ENCODE data around the gene VILL. TPM values are rescaled to one million over a fixed set of nuclear protein-coding genes. Genes with fewer than 3 reads are reported as not detected.
"Not testable (repeated sequence)": the region's sequence is repeated elsewhere in the genome, so short reads cannot be mapped to it uniquely, and the experiment has no call there.

VILL gene
- total and polyA plus RNA-seq, 12 donors, result 1.7 to 18.0 (median 7.3) TPM

DNA sequence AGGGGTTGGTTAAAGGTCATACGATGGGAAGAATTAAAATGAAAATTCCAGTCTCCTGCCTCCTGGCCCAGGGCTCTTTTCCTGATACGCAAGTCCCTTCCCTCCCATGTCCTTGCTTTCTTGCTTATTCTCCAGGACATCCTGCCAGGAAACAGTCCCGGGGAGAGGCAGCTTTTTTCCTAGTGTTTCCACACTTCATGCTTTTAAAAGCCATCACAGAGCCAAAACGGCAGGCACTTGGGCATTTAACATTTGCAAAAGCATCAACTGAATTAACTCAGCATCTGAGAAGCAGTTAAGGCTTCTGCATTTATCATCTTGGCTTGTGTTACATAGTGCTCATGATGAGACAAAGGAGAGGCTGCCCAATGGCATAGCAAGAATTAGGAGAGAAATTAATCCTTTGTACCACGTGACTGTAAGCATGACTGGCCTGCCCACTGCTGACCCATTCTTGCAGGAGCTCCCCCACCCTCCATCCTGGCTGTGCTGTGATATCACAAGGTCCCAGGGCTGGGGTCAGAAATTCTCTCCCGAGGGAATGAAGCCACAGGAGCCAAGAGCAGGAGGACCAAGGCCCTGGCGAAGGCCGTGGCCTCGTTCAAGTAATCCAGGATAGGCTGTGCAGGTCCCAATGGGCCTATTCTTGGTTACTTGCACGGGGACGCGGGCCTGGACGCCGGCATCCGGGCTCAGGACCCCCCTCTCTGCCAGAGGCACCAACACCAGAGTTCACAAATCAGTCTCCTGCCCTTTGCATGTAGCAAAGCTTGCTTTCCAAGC, 21.6 kb upstream of the VILL start:
- Histone ChIP-seq H3K4me1 (replicated peaks in 1 of 2) (no peaks in the 10 kb centered on the region), H3K9me3 (replicated peaks in 1 of 3) (no peaks in the 10 kb centered on the region), H3K36me3 (replicated peaks in 1 of 2) (no peaks in the 10 kb centered on the region), H3K27me3 (no peaks in the 10 kb centered on the region), H3K27ac (no peak overlapping the region), H3K4me3 (no peak overlapping the region)
- DNase-seq, result no peak
- 78 to 84% (median 82%) methylated on average over 13 to 15 of the region's 15 CpGs for WGBS, 4 donors
- intact Hi-C loops (cut with DNase I), result no loop called here
- TF ChIP-seq, protein P1, sequence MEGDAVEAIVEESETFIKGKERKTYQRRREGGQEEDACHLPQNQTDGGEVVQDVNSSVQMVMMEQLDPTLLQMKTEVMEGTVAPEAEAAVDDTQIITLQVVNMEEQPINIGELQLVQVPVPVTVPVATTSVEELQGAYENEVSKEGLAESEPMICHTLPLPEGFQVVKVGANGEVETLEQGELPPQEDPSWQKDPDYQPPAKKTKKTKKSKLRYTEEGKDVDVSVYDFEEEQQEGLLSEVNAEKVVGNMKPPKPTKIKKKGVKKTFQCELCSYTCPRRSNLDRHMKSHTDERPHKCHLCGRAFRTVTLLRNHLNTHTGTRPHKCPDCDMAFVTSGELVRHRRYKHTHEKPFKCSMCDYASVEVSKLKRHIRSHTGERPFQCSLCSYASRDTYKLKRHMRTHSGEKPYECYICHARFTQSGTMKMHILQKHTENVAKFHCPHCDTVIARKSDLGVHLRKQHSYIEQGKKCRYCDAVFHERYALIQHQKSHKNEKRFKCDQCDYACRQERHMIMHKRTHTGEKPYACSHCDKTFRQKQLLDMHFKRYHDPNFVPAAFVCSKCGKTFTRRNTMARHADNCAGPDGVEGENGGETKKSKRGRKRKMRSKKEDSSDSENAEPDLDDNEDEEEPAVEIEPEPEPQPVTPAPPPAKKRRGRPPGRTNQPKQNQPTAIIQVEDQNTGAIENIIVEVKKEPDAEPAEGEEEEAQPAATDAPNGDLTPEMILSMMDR (IDR thresholded peaks at IDR 0.05), result no peak
- TF ChIP-seq POLR2A (IDR thresholded peaks at IDR 0.05), result no peak

DNA sequence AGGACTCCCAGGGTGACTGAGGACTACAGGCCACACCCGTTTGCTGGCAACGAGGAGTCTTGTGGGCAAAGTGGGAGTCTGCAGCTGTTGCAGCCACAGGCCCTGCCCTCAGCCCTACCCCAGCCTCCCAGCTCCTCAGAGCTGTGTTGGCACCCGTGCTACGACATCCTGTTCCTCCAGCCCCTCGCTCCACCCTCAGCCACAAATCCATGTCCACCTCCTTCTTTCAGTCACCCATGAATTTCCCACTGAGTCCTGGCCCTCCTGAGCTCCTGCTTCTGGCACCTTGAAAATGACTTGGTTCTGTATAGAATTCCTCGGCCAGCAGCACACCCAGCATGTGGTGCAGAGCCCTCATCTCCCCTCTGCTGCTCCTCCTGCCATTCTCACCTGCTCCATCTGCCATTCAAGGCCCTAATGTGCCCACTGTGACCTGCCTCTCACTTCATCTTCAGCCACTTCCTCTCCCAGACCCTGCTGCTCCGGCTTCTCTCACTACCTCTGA, 20.9 kb upstream of the VILL start:
- Histone ChIP-seq H3K27ac (no peak overlapping the region), H3K4me1 (replicated peaks in 1 of 2) (no peaks in the 10 kb centered on the region), H3K27me3 (no peaks in the 10 kb centered on the region), H3K36me3 (replicated peaks in 1 of 2) (no peaks in the 10 kb centered on the region), H3K9me3 (replicated peaks in 1 of 3) (no peaks in the 10 kb centered on the region), H3K4me3 (no peak overlapping the region)
- no peak for TF ChIP-seq POLR2A (IDR thresholded peaks at IDR 0.05)
- TF ChIP-seq, protein P1 (IDR thresholded peaks at IDR 0.05), result no peak
- no peak for DNase-seq
- 79 to 85% (median 82%) methylated on average over 6 to 7 of the region's 7 CpGs for WGBS, 4 donors
- intact Hi-C loops (cut with DNase I), result no loop called here

DNA sequence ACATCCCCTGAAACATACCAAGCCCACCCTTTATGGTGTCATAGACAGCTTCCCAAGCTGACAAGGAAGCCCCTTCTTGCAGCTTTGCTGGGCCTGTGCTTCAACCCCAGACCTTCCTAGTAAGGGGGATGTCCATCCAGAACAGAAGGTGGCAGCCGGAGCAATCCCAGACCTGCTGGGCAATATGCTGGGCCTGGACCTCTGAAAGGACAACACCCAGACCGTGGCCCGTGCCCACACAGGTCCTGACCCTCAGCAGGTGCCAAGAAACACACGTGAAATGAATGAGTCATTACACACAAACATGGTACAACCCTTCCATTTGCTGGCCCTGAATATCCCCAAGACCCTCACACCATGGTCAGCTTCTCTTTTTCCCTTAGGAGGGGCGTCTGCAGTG, 19.8 kb upstream of the VILL start:
- 88 to 100% (median 94%) methylated on average over 1 to 5 of the region's 5 CpGs for WGBS, 4 donors
- Histone ChIP-seq H3K9me3 (replicated peaks in 1 of 3) (no peaks in the 10 kb centered on the region), H3K27ac (no peak overlapping the region), H3K4me3 (no peak overlapping the region), H3K4me1 (replicated peaks in 1 of 2) (no peaks in the 10 kb centered on the region), H3K36me3 (replicated peaks in 1 of 2) (peaks cover 0 to 2% of the 10 kb centered on the region in 2 donors), H3K27me3 (no peaks in the 10 kb centered on the region)
- DNase-seq, result no peak
- intact Hi-C loops (cut with DNase I), result no loop called here
- TF ChIP-seq POLR2A (IDR thresholded peaks at IDR 0.05), result no peak
- TF ChIP-seq, protein P1 (IDR thresholded peaks at IDR 0.05), result no peak

DNA sequence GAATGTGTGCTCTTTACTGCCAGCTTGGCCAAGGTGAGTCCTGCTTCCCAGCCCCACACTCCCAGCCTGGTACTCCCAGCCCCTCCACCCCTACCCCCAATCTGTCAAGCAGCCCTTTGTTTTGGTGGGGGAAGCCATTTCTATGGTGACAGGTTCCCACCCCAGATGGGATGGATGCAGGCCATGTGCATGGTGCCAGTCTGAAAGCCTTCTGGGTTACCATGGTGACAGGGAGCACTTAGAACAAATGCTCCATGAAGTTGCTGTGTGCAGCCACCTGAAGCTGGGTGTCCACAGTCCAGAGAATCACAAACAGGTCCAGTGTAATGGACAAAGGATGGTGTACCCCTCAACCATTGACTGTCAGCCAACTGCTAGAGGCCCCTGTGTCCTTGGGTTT, 19.1 kb upstream of the VILL start:
- Histone ChIP-seq H3K36me3 (replicated peaks in 1 of 2) (peaks cover 0 to 7% of the 10 kb centered on the region in 2 donors), H3K9me3 (replicated peaks in 1 of 3) (no peaks in the 10 kb centered on the region), H3K27ac (no peak overlapping the region), H3K4me1 (replicated peaks in 1 of 2) (no peaks in the 10 kb centered on the region), H3K4me3 (no peak overlapping the region), H3K27me3 (no peaks in the 10 kb centered on the region)
- TF ChIP-seq, protein P1 (IDR thresholded peaks at IDR 0.05), result no peak
- no peak for TF ChIP-seq POLR2A (IDR thresholded peaks at IDR 0.05)
- no peak for DNase-seq
- intact Hi-C loops (cut with DNase I), result no loop called here

DNA sequence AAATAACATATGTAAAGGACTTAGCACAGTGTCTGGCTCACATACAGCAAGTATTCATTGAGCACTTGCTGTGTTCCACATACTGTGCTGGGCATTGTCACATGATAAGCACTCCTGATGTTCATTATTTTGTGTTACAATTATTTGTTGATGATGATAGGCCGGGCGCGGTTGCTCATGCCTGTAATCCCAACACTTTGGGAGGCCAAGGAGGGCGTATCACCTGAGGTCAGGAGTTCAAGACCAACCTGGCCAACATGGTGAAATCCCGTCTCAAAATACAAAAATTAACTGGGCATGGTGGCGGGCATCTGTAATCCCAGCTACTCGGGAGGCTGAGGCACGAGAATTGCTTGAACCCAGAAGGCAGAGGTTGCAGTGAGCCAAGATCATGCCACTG, 18.5 kb upstream of the VILL start:
- intact Hi-C loops (cut with DNase I); H3K9me3 ChIP-seq (replicated peaks in 1 of 3); H3K4me1 ChIP-seq (replicated peaks in 1 of 2); H3K36me3 ChIP-seq (replicated peaks in 1 of 2); H3K4me3 ChIP-seq; DNase-seq; H3K27ac ChIP-seq; H3K27me3 ChIP-seq: not testable (repeated sequence)
- WGBS, 4 donors, result 90 to 96% (median 92%) methylated on average over 8 of the region's 8 CpGs

Data from adrenal gland (tissue), 12 donors.